SKM-1 (cell line): ENCODE data around the gene ADAMTS17.

Source experiments
- DNase-seq: peaks from one replicate; lab custom pipeline; 2025; ENCODE audit not compliant: unreplicated experiment; lab: John Stamatoyannopoulos, UW

Gene ADAMTS17

GRCh38 chr15:100033140-100033857, 308.5 kb downstream of the ADAMTS17 start:
- DNase-seq = no peak

- no peak for DNase-seq
Measured at GRCh38 chr15:100032358-100033085, 309.3 kb downstream of the ADAMTS17 start.

GRCh38 chr15:100031665-100032357, 310.0 kb downstream of the ADAMTS17 start:
- no peak for DNase-seq

GRCh38 chr15:100030586-100031229, 311.1 kb downstream of the ADAMTS17 start:
- no peak for DNase-seq

DNA sequence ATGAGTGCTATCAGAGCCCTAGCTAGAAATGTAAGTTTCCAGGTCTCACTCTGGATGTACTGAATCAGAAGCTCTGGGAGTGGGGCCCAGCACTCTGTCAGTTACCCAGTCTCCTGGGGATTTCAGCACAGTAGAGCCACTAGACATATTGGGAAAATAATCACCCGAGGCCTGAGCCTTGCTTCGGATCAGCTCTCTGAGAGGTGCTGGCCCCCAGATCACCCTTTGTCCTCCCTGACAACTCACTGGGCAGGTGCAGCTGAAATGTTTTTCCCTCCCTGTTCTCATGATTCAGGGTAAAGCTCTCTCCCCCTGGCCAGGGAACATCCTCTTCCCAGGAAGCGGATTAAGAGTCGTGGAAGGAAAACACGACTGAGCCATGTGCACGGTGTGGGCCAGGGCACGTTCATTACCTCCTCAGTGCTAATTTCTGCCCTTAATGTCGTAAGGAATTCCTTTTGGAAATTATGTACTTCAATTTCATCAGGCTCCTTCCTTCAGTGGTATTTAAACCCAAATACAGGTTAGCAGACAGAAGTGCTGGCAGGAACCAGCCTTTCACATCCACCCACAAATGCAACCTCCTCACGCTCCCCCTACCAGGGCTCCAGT, 311.8 kb downstream of the ADAMTS17 start:
- DNase-seq = no peak

DNA sequence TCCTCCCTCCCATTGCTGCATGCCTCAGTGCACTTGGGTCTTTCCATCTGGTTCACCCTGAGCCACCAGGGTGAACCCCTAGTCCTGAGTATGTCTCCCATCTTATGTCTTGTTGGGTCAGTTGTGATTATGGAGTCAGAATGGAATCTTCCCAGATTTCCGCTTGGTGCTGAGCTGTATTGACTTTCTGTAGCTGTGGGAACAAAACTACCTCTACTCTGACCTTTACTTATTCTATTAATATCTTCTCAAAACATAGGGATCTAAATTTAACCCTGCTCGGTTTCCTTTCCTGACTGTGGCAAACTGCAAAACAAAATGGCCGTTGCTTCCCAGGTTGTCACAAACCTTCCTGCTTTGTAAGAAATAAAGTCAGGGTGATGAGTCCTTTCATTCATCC, 312.7 kb downstream of the ADAMTS17 start:
- no peak for DNase-seq

DNA sequence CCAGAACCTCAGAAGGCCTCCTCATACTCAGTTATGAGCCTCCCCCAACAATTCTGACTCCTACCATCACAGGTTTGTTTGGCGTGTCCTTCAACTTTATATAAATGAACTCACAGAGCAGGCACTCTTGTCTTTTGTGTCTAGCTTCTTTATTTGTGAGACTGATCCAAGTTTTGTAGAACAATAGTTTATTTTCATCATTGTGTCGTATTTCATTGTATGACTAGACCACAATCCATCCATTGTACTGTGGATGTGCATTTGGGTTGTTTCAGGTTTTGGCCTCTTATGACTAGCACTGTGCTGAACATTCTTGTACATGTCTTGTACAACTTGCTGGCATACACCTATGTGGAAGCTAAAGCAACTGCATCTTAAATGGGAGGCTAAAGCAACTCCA, 315.7 kb downstream of the ADAMTS17 start:
- DNase-seq = no peak

DNA sequence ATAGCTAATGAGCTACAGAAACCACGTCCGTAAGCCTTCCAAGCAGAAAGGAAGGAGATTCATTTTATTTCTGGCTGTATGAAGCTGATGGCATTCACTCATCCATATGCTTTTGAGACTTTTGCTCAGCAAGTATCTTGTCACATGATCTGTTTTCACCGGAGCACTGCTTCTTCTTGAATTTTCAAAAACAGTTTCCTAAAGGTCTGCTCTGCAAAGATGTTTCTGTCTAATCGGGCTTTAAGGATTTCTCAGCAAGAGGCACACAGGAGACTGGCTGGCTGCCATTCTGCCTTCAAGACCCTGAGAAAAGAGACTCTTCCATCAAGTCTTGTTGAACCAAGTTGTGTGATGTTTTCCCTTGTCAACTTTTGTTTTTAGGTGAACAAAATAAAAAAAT, 319.0 kb downstream of the ADAMTS17 start:
- no peak for DNase-seq

GRCh38 chr15:100022391-100022790, 319.4 kb downstream of the ADAMTS17 start:
- no peak for DNase-seq

- no peak for DNase-seq
Measured at GRCh38 chr15:100021653-100022052, 320.1 kb downstream of the ADAMTS17 start.

- no peak for DNase-seq
Measured at GRCh38 chr15:100020614-100021013, 321.2 kb downstream of the ADAMTS17 start.

GRCh38 chr15:100020189-100020588, 321.6 kb downstream of the ADAMTS17 start:
- DNase-seq = no peak

DNA sequence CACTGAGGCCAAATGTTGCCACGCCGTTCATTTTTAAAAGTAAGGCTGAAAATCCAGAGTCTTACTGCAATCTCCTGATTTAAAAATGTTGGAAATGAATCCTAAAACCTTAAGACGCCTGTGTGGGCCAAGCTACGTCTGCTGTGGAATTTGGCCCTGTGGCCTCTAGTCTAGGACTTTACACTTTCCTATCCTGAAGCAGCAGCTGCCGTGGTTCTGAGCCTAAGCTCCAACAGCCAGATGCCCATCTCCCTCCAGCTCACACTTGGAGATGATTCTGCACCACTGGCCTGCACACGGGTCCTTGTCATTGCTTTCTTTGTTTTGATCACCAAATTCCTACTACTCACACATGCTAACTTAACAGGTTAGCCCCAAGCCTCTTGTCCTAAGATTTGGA, 322.2 kb downstream of the ADAMTS17 start:
- DNase-seq = no peak

DNA sequence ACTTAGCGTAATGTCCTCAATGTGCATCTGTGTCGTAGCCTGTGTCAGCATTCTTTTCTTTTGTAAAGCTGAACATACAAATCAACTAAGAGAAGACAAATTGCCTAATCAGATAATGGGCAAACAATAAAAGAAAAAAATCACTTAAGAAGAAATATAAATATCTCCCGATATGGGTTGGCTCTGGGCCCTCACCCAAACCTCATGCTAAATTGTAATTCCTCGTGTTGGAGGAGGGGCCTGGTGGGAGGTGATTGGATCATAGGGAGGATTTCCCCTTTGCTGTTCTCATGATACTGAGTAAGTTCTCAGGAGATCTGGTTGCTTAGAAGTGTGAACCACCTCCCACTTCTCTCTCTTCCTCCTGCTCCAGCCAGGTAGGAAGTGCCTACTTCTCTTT, 323.6 kb downstream of the ADAMTS17 start:
- no peak for DNase-seq

DNA sequence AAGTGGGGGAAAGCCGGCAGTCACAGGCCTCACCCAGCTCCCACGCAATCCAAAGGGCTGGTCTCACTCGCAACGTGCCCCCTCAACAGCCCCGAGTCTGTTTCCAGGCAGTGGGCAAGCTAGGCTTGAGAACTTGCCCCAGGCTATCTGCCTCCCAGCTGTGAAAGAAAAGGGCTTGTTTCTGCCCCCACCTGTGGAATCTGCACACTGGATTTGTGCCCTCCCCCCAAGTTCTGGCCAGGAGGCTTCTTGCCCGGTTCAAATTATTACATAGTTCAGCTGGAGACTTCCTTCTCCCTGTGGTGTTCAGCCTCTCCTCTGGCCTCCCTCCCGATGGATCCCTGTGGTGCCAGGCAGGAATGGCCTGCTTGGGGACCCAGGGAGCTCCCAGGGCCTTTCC, 324.6 kb downstream of the ADAMTS17 start:
- DNase-seq = no peak

- DNase-seq = no peak
Measured at GRCh38 chr15:100016632-100017031, 325.1 kb downstream of the ADAMTS17 start.

DNA sequence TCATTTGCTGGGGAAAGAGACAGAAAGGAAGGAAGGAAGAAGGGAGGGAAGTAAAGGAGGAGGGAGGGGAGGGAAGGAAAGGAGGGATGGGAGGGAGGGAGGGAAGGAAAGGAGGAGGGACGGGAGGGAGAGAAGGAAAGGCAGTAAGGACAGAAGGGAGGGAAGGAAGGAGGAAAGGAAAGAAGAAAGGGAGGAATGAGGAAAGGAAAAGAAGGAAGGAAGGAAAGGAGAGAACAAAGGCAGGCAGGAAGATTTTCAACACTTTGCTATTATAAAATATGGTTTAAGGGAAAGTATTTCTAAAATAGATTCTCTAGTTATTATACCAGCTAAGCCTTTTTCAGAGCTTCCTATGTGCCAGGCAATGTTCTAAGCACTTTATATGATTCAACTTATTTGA, 330.5 kb downstream of the ADAMTS17 start:
- DNase-seq = no peak

GRCh38 chr15:100009372-100009771, 332.4 kb downstream of the ADAMTS17 start:
- DNase-seq = no peak

DNA sequence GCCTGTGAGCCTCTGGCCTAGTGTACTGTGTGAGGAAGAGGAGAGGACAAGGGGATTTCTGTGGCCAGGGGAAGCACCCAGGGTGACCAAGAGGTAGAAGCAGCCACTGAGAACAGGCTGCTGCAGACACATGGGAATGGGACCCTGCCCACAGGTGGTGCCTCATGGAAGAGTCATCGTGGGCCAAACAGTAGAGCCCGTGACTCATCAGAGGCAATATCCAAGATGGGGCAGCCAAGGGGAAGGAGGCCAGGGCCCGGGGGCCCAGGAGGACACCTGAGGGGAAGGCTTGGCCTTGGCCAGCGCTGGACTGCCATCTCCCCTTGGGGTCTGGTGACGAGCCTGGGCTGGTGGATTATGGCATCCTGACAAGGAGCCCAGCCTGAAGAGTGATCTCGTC, 333.5 kb downstream of the ADAMTS17 start:
- no peak for DNase-seq

DNA sequence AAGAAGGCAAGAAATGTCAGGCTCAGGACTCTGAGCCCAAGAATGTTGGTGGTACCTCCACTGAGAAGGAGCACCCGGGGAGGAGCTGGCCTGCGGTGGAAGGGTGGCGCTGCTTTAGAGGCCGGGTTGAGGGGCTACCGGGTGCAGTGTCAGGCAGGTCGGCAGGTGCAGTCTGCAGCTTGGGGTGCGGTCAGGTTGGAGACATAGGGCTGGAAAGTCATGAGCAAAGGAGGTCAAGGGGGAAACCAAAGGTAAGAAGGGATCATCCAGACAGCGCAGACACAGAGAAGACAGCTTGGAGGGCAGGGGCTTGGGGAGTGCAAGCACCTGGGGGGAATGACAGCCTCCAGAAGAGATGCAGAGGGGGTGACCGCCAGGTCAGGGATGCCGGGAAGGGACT, 334.2 kb downstream of the ADAMTS17 start:
- DNase-seq = no peak

- no peak for DNase-seq
Measured at GRCh38 chr15:100005715-100006114, 336.1 kb downstream of the ADAMTS17 start.
